WTC11 (cell line): ENCODE measurements around the gene SERPINF2. TPM values are rescaled to one million over a fixed set of nuclear protein-coding genes. Genes with fewer than 3 reads are reported as not detected.
A peak's percentile ranks its signal among the peaks of the same experiment; 100 is the strongest.

Experiments
- ATAC-seq: fragments of 200-7000 bp; cut with Tn5 transposase; 2 replicates; pipeline ENCODE4 v1.10.0; 2021; ENCODE audit warnings: mild to moderate bottlenecking, moderate library complexity
- CTCF ChIA-PET: fragments of 300-600 bp; sonication (Branson Sonifier 250); formaldehyde crosslinking; loops from one replicate; lab custom pipeline; 2021; ENCODE audit warnings: antibody characterized with exemption; lab: Charles Lee
- POLR2A ChIA-PET: fragments of 350-600 bp; sonication (Branson Sonifier 250); formaldehyde crosslinking; loops from one replicate; lab custom pipeline; 2021; ENCODE audit warnings: antibody characterized with exemption; lab: Charles Lee
- DNase-seq: peaks from one replicate; pipeline ENCODE4 v3.0.0; 2021; ENCODE audit warnings: low spot score
- H3K27ac Mint-ChIP-seq: 2 replicates; pipeline ENCODE4 v1.8.0; 2021; ENCODE audit warnings: mixed read lengths
- H3K27me3 Mint-ChIP-seq: 2 replicates; pipeline ENCODE4 v1.8.0; 2021; ENCODE audit warnings: low read depth, mild to moderate bottlenecking, moderate library complexity, mixed read lengths
- H3K36me3 Mint-ChIP-seq: 2 replicates; pipeline ENCODE4 v1.8.0; 2021; ENCODE audit warnings: mixed read lengths
- H3K4me1 Mint-ChIP-seq: 2 replicates; pipeline ENCODE4 v1.8.0; 2022; ENCODE audit warnings: mixed read lengths
- H3K4me3 Mint-ChIP-seq: 2 replicates; pipeline ENCODE4 v1.8.0; 2021; ENCODE audit warnings: mild to moderate bottlenecking, moderate library complexity, mixed read lengths
- H3K9me3 Mint-ChIP-seq: 2 replicates; pipeline ENCODE4 v1.8.0; 2021; ENCODE audit warnings: mixed read lengths
- AR ChIP-seq: fragments of 250-450 bp; sonication (Bioruptor Pico); IDR thresholded peaks from 2 replicates; pipeline ENCODE4 v1.9.0; 2021; ENCODE audit warnings: mild to moderate bottlenecking
- ATF1 ChIP-seq: sonication (generic); formaldehyde crosslinking; IDR thresholded peaks from 2 replicates; pipeline ENCODE4 v1.8.1; 2023; ENCODE audit warnings: mild to moderate bottlenecking, moderate library complexity, missing genetic modification reagents
- CBFB ChIP-seq: sonication (generic); formaldehyde crosslinking; IDR thresholded peaks from 2 replicates; pipeline ENCODE4 v1.8.1; 2022; ENCODE audit warnings: mild to moderate bottlenecking, low read depth, missing genetic modification reagents
- CREM ChIP-seq: sonication (generic); formaldehyde crosslinking; IDR thresholded peaks from 2 replicates; pipeline ENCODE4 v1.8.1; 2022; ENCODE audit warnings: mild to moderate bottlenecking, missing genetic modification reagents, moderate library complexity
- ELF4 ChIP-seq: sonication (generic); formaldehyde crosslinking; IDR thresholded peaks from 2 replicates; pipeline ENCODE4 v1.8.1; 2022; ENCODE audit warnings: low read depth, mild to moderate bottlenecking, moderate library complexity, missing genetic modification reagents
- ESRRA ChIP-seq: sonication (generic); formaldehyde crosslinking; IDR thresholded peaks from 2 replicates; pipeline ENCODE4 v1.8.1; 2022; ENCODE audit warnings: mild to moderate bottlenecking, missing genetic modification reagents, borderline replicate concordance
- ETV6 ChIP-seq: sonication (generic); formaldehyde crosslinking; IDR thresholded peaks from 2 replicates; pipeline ENCODE4 v1.8.1; 2022; ENCODE audit warnings: mild to moderate bottlenecking, missing genetic modification reagents
- GRHL2 ChIP-seq: fragments of 250-450 bp; sonication (Bioruptor Pico); IDR thresholded peaks from 2 replicates; pipeline ENCODE4 v1.8.0; 2022; ENCODE audit warnings: mild to moderate bottlenecking, moderate library complexity; ENCODE audit not compliant: insufficient replicate concordance, severe bottlenecking
- IRF2 ChIP-seq: sonication (generic); formaldehyde crosslinking; IDR thresholded peaks from 2 replicates; pipeline ENCODE4 v1.8.0; 2022; ENCODE audit warnings: low read depth, missing genetic modification reagents, borderline replicate concordance
- NR3C1 ChIP-seq: sonication (generic); formaldehyde crosslinking; conservative IDR thresholded peaks from 2 replicates; pipeline ENCODE4 v1.8.1; 2023; ENCODE audit warnings: low read depth, mild to moderate bottlenecking, missing genetic modification reagents
- OVOL2 ChIP-seq: fragments of 250-450 bp; sonication (Bioruptor Pico); IDR thresholded peaks from 2 replicates; pipeline ENCODE4 v1.9.0; 2021; ENCODE audit warnings: mild to moderate bottlenecking, borderline replicate concordance
- RELA ChIP-seq: sonication (generic); formaldehyde crosslinking; IDR thresholded peaks from 2 replicates; pipeline ENCODE4 v1.8.1; 2022; ENCODE audit warnings: missing genetic modification reagents, mild to moderate bottlenecking, borderline replicate concordance
- SOX15 ChIP-seq: fragments of 250-450 bp; sonication (Bioruptor Pico); IDR thresholded peaks from 2 replicates; pipeline ENCODE4 v1.9.0; 2021; ENCODE audit warnings: mild to moderate bottlenecking
- TCF7 ChIP-seq: sonication (generic); formaldehyde crosslinking; IDR thresholded peaks from 2 replicates; pipeline ENCODE4 v1.8.0; 2022; ENCODE audit warnings: mild to moderate bottlenecking, low read depth, missing genetic modification reagents, moderate library complexity
- TEAD1 ChIP-seq: sonication (generic); formaldehyde crosslinking; IDR thresholded peaks from 2 replicates; pipeline ENCODE4 v1.8.0; 2022; ENCODE audit warnings: mild to moderate bottlenecking, missing genetic modification reagents
- ZNF423 ChIP-seq: fragments of 250-450 bp; sonication (Bioruptor Pico); IDR thresholded peaks from 2 replicates; pipeline ENCODE4 v2.1.2; 2022; ENCODE audit warnings: mild to moderate bottlenecking, moderate library complexity
- total RNA-seq: library from RNA; stranded (reverse); gene quantifications from 3 replicates; pipeline ENCODE4 v1.2.3, GENCODE V29; 2021
- TF ChIP-seq, protein P1 (sequence below): sonication (generic); formaldehyde crosslinking; IDR thresholded peaks from 2 replicates; pipeline ENCODE4 v1.8.1; 2023; ENCODE audit warnings: mild to moderate bottlenecking, missing genetic modification reagents
- TF ChIP-seq, protein P2 (sequence below): sonication (generic); formaldehyde crosslinking; IDR thresholded peaks from 2 replicates; pipeline ENCODE4 v1.8.1; 2022; ENCODE audit warnings: mild to moderate bottlenecking, moderate library complexity, missing genetic modification reagents

The SERPINF2 gene
- total RNA-seq, 1 experiment from 2014 or later: 1.6 TPM

DNA sequence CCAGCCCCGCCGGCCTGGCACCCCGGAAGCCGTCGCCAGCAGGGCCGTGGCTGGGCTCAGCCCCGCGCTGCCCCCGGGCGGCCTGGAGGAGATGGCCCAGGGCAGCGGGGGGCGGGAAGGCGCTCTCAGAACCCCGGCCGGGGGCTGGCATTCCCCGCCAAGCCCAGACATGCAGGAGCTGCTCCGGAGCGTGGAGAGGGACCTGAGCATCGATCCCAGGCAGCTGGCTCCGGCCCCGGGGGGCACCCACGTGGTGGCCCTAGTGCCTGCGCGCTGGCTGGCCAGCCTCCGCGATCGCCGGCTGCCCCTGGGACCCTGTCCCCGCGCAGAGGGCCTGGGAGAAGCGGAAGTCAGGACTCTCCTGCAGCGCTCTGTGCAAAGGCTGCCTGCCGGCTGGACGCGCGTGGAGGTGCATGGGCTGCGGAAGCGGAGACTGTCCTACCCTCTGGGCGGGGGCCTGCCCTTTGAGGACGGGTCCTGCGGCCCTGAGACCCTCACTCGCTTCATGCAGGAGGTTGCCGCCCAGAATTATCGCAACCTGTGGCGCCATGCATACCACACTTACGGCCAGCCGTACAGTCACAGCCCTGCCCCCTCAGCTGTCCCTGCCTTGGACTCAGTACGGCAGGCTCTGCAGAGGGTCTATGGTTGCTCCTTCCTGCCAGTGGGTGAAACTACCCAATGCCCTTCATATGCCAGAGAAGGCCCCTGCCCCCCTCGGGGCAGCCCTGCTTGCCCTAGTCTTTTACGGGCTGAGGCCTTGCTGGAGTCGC is 17.6 kb upstream of the SERPINF2 start:
- ChIA-PET POLR2A (interaction anchor here (0.6 to 1.4 kb wide), 3 partner anchors 9 to 90 kb away, joined by 3 read pairs; no protein-coding TSS in a partner anchor), CTCF (interaction anchor here (0.8 to 4.2 kb wide), 4 partner anchors 9 to 59 kb away, joined by 3 to 18 read pairs (median 4); no protein-coding TSS in a partner anchor)
- Mint-ChIP-seq H3K9me3 (no peaks in the 10 kb centered on the region), H3K4me1 (peaks cover 4% of the 10 kb centered on the region; the same call in 1 of the 2 replicates), H3K27ac (no peak overlapping the region), H3K4me3 (peak overlapping the region; percentile 62), H3K36me3 (no peaks in the 10 kb centered on the region; the same call in 1 of the 2 replicates), H3K27me3 (no peaks in the 10 kb centered on the region; the same call in 1 of the 2 replicates)
- TF ChIP-seq ETV6: no peak; the same call in 1 of the 2 replicates
- TF ChIP-seq GRHL2 (CRISPR knock-in tag): no peak
- TF ChIP-seq ELF4: no peak
- peak; percentile 45; the same call in 1 of the 2 replicates for TF ChIP-seq ATF1 (CRISPR knock-in tag)
- no peak for TF ChIP-seq IRF2 (CRISPR knock-in tag)
- no peak for TF ChIP-seq SOX15
- no peak for TF ChIP-seq AR
- no peak for TF ChIP-seq NR3C1 (CRISPR knock-in tag)
- TF ChIP-seq, protein P1, sequence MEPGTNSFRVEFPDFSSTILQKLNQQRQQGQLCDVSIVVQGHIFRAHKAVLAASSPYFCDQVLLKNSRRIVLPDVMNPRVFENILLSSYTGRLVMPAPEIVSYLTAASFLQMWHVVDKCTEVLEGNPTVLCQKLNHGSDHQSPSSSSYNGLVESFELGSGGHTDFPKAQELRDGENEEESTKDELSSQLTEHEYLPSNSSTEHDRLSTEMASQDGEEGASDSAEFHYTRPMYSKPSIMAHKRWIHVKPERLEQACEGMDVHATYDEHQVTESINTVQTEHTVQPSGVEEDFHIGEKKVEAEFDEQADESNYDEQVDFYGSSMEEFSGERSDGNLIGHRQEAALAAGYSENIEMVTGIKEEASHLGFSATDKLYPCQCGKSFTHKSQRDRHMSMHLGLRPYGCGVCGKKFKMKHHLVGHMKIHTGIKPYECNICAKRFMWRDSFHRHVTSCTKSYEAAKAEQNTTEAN: no peak
- TF ChIP-seq TEAD1 (CRISPR knock-in tag): no peak
- TF ChIP-seq ESRRA (CRISPR knock-in tag): 0 out of 2 replicates have a peak, but pooled peaks have one; percentile 9
- no peak for TF ChIP-seq TCF7 (CRISPR knock-in tag)
- TF ChIP-seq CBFB (CRISPR knock-in tag): no peak
- TF ChIP-seq RELA: peak; percentile 14
- 0 out of 2 replicates have a peak, but pooled peaks have one; percentile 63 for TF ChIP-seq CREM (CRISPR knock-in tag)
- TF ChIP-seq ZNF423 (CRISPR knock-in tag): peak; percentile 56; the same call in 1 of the 2 replicates
- TF ChIP-seq, protein P2, sequence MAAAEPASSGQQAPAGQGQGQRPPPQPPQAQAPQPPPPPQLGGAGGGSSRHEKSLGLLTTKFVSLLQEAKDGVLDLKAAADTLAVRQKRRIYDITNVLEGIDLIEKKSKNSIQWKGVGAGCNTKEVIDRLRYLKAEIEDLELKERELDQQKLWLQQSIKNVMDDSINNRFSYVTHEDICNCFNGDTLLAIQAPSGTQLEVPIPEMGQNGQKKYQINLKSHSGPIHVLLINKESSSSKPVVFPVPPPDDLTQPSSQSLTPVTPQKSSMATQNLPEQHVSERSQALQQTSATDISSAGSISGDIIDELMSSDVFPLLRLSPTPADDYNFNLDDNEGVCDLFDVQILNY: peak; percentile 2; the same call in 1 of the 2 replicates
- ATAC-seq (peak; percentile 25), DNase-seq (peak; percentile 36)

DNA sequence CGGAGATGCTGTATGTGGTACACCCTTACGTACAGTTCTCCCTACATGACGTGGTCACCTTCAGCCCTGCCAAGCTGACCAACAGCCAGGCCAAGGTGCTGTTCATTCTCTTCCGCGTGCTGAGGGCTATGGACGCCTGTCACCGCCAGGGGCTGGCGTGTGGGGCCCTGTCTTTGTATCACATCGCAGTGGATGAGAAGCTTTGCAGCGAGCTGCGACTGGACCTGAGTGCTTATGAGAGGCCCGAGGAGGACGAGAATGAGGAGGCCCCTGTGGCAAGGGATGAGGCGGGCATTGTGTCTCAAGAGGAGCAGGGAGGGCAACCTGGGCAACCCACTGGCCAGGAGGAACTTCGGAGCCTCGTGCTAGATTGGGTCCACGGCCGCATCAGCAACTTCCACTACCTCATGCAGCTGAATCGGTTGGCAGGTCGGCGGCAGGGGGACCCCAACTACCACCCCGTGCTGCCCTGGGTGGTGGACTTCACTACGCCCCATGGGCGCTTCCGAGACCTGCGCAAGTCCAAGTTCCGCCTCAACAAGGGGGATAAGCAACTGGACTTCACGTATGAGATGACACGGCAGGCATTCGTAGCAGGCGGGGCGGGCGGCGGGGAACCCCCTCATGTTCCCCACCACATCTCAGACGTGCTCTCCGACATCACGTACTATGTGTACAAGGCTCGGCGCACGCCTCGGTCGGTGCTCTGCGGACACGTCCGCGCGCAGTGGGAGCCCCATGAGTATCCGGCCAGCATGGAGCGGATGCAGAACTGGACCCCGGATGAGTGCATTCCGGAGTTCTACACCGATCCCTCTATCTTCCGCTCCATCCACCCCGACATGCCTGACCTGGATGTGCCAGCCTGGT is 16.8 kb upstream of the SERPINF2 start:
- H3K27ac Mint-ChIP-seq: no peak overlapping the region
- no peaks in the 10 kb centered on the region; the same call in 1 of the 2 replicates for H3K36me3 Mint-ChIP-seq
- peaks cover 4% of the 10 kb centered on the region; the same call in 1 of the 2 replicates for H3K4me1 Mint-ChIP-seq
- no peaks in the 10 kb centered on the region; the same call in 1 of the 2 replicates for H3K27me3 Mint-ChIP-seq
- ATAC-seq: no peak
- ChIA-PET POLR2A (no interaction called here), CTCF (interaction anchor here (0.7 to 4.2 kb wide), 3 partner anchors 9 to 77 kb away, joined by 3 to 18 read pairs (median 3); no protein-coding TSS in a partner anchor)
- H3K4me3 Mint-ChIP-seq: peak overlapping the region; percentile 62
- TF ChIP-seq OVOL2: no peak
- H3K9me3 Mint-ChIP-seq: no peaks in the 10 kb centered on the region
- DNase-seq: no peak
